SU-DHL-6 (cell line): ENCODE measurements around the gene SUSD4.

Experiments
- H2AFZ ChIP-seq: fragments of 200-600 bp; sonication (generic); 2 replicates; pipeline ENCODE4 v1.6.1; 2014; ENCODE audit warnings: low read depth, mild to moderate bottlenecking, moderate library complexity, mixed read lengths, antibody characterized with exemption, low read length; ENCODE audit not compliant: severe bottlenecking
- H3F3A ChIP-seq: fragments of 200-600 bp; shearing (Covaris generic); 2 replicates; pipeline ENCODE4 v1.6.0; 2016; ENCODE audit warnings: antibody characterized with exemption, mild to moderate bottlenecking; ENCODE audit not compliant: insufficient read depth
- H3K27ac ChIP-seq: fragments of 200-600 bp; sonication (generic); 2 replicates; pipeline ENCODE4 v1.5.1; 2016; ENCODE audit warnings: low read depth, mild to moderate bottlenecking, low read length, moderate library complexity, mixed read lengths
- H3K27me3 ChIP-seq: fragments of 200-600 bp; sonication (generic), shearing (Covaris generic); 2 replicates; pipeline ENCODE4 v1.6.0; 2014; ENCODE audit warnings: mild to moderate bottlenecking, low read length
- H3K36me3 ChIP-seq: fragments of 200-600 bp; sonication (generic); 2 replicates; pipeline ENCODE4 v1.6.1; 2014; ENCODE audit warnings: mild to moderate bottlenecking, low read length, mixed read lengths
- H3K4me2 ChIP-seq: fragments of 300-600, 200-600 bp; shearing (Covaris generic), sonication (generic); 2 replicates; pipeline ENCODE4 v1.6.0; 2014; ENCODE audit warnings: low read length, low read depth, mild to moderate bottlenecking; ENCODE audit not compliant: poor library complexity, severe bottlenecking
- H3K4me3 ChIP-seq: fragments of 200-600 bp; sonication (generic); 2 replicates; pipeline ENCODE4 v1.5.1; 2014; ENCODE audit warnings: antibody characterized with exemption, low read length, mild to moderate bottlenecking, mixed read lengths; ENCODE audit not compliant: insufficient read depth, poor library complexity, severe bottlenecking
- H3K79me2 ChIP-seq: fragments of 200-600 bp; sonication (generic); 2 replicates; pipeline ENCODE4 v1.6.1; 2014; ENCODE audit warnings: mild to moderate bottlenecking, low read length, moderate library complexity; ENCODE audit not compliant: insufficient read depth
- H3K9ac ChIP-seq: fragments of 200-600 bp; sonication (generic); 2 replicates; pipeline ENCODE4 v1.7.0; 2014; ENCODE audit warnings: mild to moderate bottlenecking, low read length
- H3K9me2 ChIP-seq: fragments of 200-600 bp; sonication (generic); replicated peaks from 2 replicates; pipeline ENCODE4 v1.6.1; 2014; ENCODE audit warnings: low read length; ENCODE audit not compliant: insufficient read depth
- H3K9me3 ChIP-seq: fragments of 200-600 bp; sonication (generic); 2 replicates; pipeline ENCODE4 v1.6.1; 2014; ENCODE audit warnings: low read length, mixed read lengths; ENCODE audit not compliant: insufficient read depth
- H4K20me1 ChIP-seq: fragments of 200-600 bp; sonication (generic); 2 replicates; pipeline ENCODE4 v1.6.1; 2014; ENCODE audit warnings: low read depth, mild to moderate bottlenecking, antibody characterized with exemption, low read length, moderate library complexity, mixed read lengths
- CTCF ChIP-seq: fragments of 200-600 bp; sonication (generic); IDR thresholded peaks from one replicate; pipeline ENCODE4 v1.5.1; 2017; ENCODE audit warnings: antibody characterized with exemption, mild to moderate bottlenecking, low read length, moderate library complexity; ENCODE audit not compliant: insufficient read depth, poor library complexity, severe bottlenecking
- EZH2phosphoT487 ChIP-seq: fragments of 200-600 bp; sonication (generic), shearing (Covaris generic); conservative IDR thresholded peaks from 2 replicates; pipeline ENCODE4 v1.6.1; 2018; ENCODE audit warnings: mild to moderate bottlenecking, antibody characterized with exemption, low read length, moderate library complexity, mixed read lengths

Gene SUSD4

DNA sequence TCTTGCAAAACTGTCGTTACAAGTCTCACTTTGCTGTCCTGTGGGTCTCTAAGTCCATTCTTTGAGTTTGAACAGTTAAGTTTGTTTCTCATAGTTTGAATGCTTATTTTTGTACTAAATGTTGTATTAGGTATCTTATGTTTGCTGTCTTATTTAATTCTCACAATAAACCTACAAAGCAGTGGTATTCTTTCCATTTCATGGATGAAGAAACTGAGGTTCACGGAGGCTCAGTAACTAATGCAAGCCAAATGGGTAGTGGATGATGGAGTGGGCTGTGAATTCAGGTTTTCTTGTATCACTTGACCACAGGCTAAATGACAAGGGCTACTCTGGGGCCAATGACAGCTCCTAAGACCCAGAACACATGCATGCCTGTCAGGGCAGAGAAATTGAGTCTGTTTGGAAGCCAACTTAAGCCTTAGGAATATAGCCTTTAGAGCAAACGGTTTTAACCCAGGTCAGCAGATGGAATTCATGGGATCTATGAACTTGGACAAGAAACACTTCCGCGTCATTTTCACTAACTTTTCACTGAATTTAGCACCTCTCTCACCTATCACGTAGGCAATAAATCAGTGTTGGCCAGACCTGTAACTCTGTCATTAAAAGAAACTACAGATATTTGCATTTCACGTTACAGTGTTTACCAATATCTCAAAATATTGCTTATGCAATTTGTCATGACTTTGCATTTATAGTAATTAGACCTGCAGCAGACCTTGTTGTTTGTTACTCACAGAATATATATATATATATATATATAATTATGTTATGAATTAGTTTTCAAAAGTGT is 153.8 kb downstream of the SUSD4 start:
- Histone ChIP-seq H3K27me3 (no peaks in the 10 kb centered on the region; the same call in 1 of the 2 replicates), H3K4me2 (no peak overlapping the region), H3K4me3 (no peak overlapping the region), H3K9me2 (no peaks in the 10 kb centered on the region), H3K79me2 (no peaks in the 10 kb centered on the region), H3K9me3 (no peaks in the 10 kb centered on the region), H3F3A (no peaks in the 10 kb centered on the region), H3K9ac (no peak overlapping the region), H3K36me3 (no peaks in the 10 kb centered on the region), H4K20me1 (no peaks in the 10 kb centered on the region), H2AFZ (no peak overlapping the region), H3K27ac (no peak overlapping the region)
- no peak for TF ChIP-seq EZH2phosphoT487
- no peak for TF ChIP-seq CTCF

DNA sequence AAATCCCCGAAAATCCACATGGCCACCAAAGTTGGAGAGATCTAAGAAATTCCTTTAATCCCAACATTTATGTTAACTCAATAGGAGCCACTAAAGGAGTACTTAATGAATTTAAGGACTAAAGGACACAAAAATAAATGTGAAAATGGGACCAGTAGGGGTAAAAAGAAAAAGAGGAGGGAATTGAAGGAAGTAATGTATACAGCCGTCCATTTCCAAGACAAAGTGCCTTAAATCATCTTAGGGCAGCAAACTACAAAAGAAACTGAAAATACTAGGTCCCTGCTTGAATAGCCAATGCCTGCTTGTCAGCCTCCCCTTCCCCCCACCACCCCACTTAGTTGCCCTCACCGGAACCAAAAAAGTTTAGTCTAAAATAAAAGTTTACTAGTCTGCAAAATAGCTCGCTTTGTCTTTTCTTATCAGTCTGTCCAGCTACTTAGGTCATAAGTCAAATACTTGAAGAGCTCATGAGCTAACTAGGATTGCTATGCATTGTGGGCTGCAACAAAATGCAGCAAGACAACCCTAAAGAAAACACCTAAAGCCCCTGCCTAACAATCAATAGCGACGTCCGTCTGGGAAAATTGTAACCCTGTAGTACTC is 154.6 kb downstream of the SUSD4 start:
- H2AFZ ChIP-seq = no peak overlapping the region
- H3K9me3 ChIP-seq = no peaks in the 10 kb centered on the region
- no peak overlapping the region for H3K9ac ChIP-seq
- H3K9me2 ChIP-seq = no peaks in the 10 kb centered on the region
- no peaks in the 10 kb centered on the region for H3F3A ChIP-seq
- no peaks in the 10 kb centered on the region; the same call in 1 of the 2 replicates for H3K27me3 ChIP-seq
- TF ChIP-seq CTCF (no peak), EZH2phosphoT487 (no peak)
- no peaks in the 10 kb centered on the region for H3K36me3 ChIP-seq
- no peak overlapping the region for H3K27ac ChIP-seq
- no peak overlapping the region for H3K4me2 ChIP-seq
- H4K20me1 ChIP-seq = no peaks in the 10 kb centered on the region
- H3K79me2 ChIP-seq = no peaks in the 10 kb centered on the region
- H3K4me3 ChIP-seq = no peak overlapping the region

DNA sequence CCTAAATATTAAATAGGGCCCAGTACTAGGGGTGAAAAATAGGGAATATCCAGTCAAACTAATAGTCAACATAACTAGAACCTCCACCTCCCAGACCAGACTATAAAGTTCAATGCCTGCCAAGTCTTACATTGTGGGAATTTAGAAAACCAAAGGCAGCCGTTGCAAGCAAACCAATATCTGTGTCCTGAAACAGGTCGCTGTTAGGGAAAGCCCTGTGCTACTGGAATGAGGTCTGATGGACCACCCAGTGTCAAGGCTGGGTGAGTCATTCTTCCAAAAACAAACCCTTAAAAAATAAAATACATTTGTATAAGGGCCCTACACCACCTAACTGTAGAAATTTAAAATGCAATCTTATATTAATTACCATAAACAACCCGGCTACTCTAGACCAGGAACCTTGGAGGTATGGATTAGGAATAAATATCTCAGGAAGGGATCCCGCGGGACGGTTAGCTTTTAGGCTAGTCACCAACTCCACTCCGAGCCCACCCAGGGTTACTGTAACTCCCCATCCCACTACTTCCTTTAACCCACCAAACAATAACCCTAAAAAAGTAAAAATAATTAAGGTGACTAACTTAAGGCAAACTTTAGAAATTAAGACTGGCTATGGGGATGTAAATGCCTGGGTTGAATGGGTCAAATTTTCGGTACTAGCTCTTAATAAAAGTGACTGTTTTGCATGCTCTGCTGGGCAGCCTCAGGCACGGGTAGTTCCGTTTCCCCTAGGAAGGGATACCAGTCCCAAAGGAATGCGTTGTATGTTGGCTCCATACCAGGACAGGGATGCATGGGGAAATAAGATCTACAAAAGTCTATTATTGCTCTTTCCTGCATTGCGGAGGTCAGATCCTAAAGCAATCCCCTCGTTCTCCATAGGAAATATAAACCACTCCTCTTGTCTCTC is 155.6 kb downstream of the SUSD4 start:
- TF ChIP-seq EZH2phosphoT487 (no peak), CTCF (no peak)
- Histone ChIP-seq H2AFZ (no peak overlapping the region), H4K20me1 (no peaks in the 10 kb centered on the region), H3K4me2 (no peak overlapping the region), H3K4me3 (no peak overlapping the region), H3K79me2 (no peaks in the 10 kb centered on the region), H3K27ac (no peak overlapping the region), H3F3A (no peaks in the 10 kb centered on the region), H3K9me2 (no peaks in the 10 kb centered on the region), H3K9ac (no peak overlapping the region), H3K27me3 (no peaks in the 10 kb centered on the region; the same call in 1 of the 2 replicates), H3K36me3 (no peaks in the 10 kb centered on the region), H3K9me3 (no peaks in the 10 kb centered on the region)
